HepG2 (cell line): ENCODE measurements around the gene SDK1. TPM values are rescaled to one million over a fixed set of nuclear protein-coding genes. Genes with fewer than 3 reads are reported as not detected.
A peak's percentile ranks its signal among the peaks of the same experiment; 100 is the strongest.

Source experiments
- ATAC-seq: fragments of 200-7000 bp; cut with Tn5 transposase; 3 replicates; pipeline ENCODE4 v1.9.1; 2020; ENCODE audit warnings: mild to moderate bottlenecking, moderate library complexity
- BruUV-seq: library from RNA; stranded (reverse); fragments of 400-500 nt; replicated peaks from 2 replicates; lab custom pipeline; 2021; lab: Mats Ljungman, UMichigan
- CTCF ChIA-PET: fragments of 300-600 bp; formaldehyde crosslinking; extraction: SDS; loops from one replicate; lab custom pipeline; 2021; ENCODE audit warnings: low total read pairs, inconsistent platforms, low intra/inter-chr PET ratio; lab: Yijun Ruan, JAX
- POLR2A ChIA-PET: fragments of 350-600 bp; sonication (Branson Sonifier 250); formaldehyde crosslinking; loops from one replicate; lab custom pipeline; 2020; ENCODE audit warnings: antibody characterized with exemption, inconsistent platforms; lab: Yijun Ruan, JAX
- DNase-seq: peaks from one replicate; pipeline ENCODE4 v3.0.0-alpha.2; 2015; ENCODE audit warnings: low spot score
- FAIRE-seq: peaks from 3 replicates; lab custom pipeline; 2011; peaks lifted over from hg19 to GRCh38; lab: Jason Lieb, UNC
- H2AFZ ChIP-seq: one replicate; pipeline ENCODE4 v1.6.1; 2011; ENCODE audit warnings: low read length, inconsistent platforms
- H3K27ac ChIP-seq: fragments of 300-600 bp; 3 replicates; pipeline ENCODE4 v1.8.0; 2011; ENCODE audit warnings: mixed run types, mild to moderate bottlenecking, mixed read lengths, low read length, inconsistent platforms; ENCODE audit not compliant: insufficient read depth; ENCODE audit errors: extremely low read length
- H3K27me3 ChIP-seq, 2 experiments: fragments of 200-600 bp in 1 of 2; 2 replicates in 1 of 2; 3 replicates in 1 of 2; pipeline versions ENCODE4 v1.6.0 to v1.8.0; 2011; ENCODE audit warnings: low read length in 2 of 2, mild to moderate bottlenecking in 2 of 2, moderate library complexity in 2 of 2, inconsistent platforms in 1 of 2; ENCODE audit not compliant: insufficient read depth in 2 of 2, control insufficient read depth in 1 of 2
- H3K36me3 ChIP-seq, 2 experiments: fragments of 200-600 bp in 1 of 2; replicated peaks in 1 of 2; 2 replicates in 1 of 2; 3 replicates in 1 of 2; pipeline versions ENCODE4 v1.5.1 to v1.8.0; 2011; ENCODE audit warnings: low read length in 2 of 2, inconsistent platforms in 1 of 2; ENCODE audit not compliant: insufficient read depth in 2 of 2, control insufficient read depth in 1 of 2
- H3K4me1 ChIP-seq: 2 replicates; pipeline ENCODE4 v1.5.1; 2012; ENCODE audit warnings: low read length, inconsistent platforms; ENCODE audit not compliant: insufficient read depth
- H3K4me2 ChIP-seq: 2 replicates; pipeline ENCODE4 v1.6.0; 2011; ENCODE audit warnings: low read depth, low read length, inconsistent platforms
- H3K4me3 ChIP-seq, 3 experiments: fragments of 200-600 bp in 1 of 3; sonication (generic), shearing (Covaris generic) in 1 of 3; replicated peaks in 1 of 3; 2 replicates each; pipeline ENCODE4 v1.5.1; 2011 to 2016; ENCODE audit warnings: low read length in 3 of 3, inconsistent platforms in 2 of 3, low read depth in 2 of 3, mild to moderate bottlenecking in 2 of 3, control low read depth in 1 of 3, mixed read lengths in 1 of 3; ENCODE audit not compliant: insufficient read depth in 1 of 3
- H3K79me2 ChIP-seq: one replicate; pipeline ENCODE4 v1.6.1; 2011; ENCODE audit warnings: low read length, inconsistent platforms; ENCODE audit not compliant: insufficient read depth
- H3K9ac ChIP-seq: 2 replicates; pipeline ENCODE4 v1.6.0; 2011; ENCODE audit warnings: mild to moderate bottlenecking, low read depth, low read length, inconsistent platforms; ENCODE audit not compliant: insufficient read depth
- H3K9me3 ChIP-seq: 2 replicates; pipeline ENCODE4 v1.5.1; 2012; ENCODE audit warnings: mild to moderate bottlenecking, low read length
- H4K20me1 ChIP-seq: 2 replicates; pipeline ENCODE4 v1.6.0; 2011; ENCODE audit warnings: inconsistent platforms, mild to moderate bottlenecking, low read length, moderate library complexity; ENCODE audit not compliant: insufficient read depth
- BORCS8-MEF2B ChIP-seq: sonication (generic); formaldehyde crosslinking; IDR thresholded peaks from 2 replicates; pipeline ENCODE4 v1.8.0; 2022; ENCODE audit warnings: mild to moderate bottlenecking, missing genetic modification reagents
- CEBPB ChIP-seq: IDR thresholded peaks from 2 replicates; pipeline ENCODE4 v1.6.1; 2011; ENCODE audit warnings: low read depth, low read length, improper control_type of control experiment, borderline replicate concordance
- REPIN1 ChIP-seq: sonication (generic); formaldehyde crosslinking; IDR thresholded peaks from 2 replicates; pipeline ENCODE4 v1.8.0; 2022; ENCODE audit warnings: missing genetic modification reagents, low read depth, mild to moderate bottlenecking, borderline replicate concordance
- ZBTB33 ChIP-seq: sonication (generic); formaldehyde crosslinking; IDR thresholded peaks from 2 replicates; pipeline ENCODE4 v1.4.0; 2020; ENCODE audit warnings: missing genetic modification reagents
- ZMAT3 ChIP-seq: sonication (generic); formaldehyde crosslinking; conservative IDR thresholded peaks from 2 replicates; pipeline ENCODE4 v1.7.0; 2021; ENCODE audit warnings: missing genetic modification reagents
- WGBS: methylation state at CpG from one replicate; pipeline ENCODE4 v1.1.6; 2017; ENCODE audit warnings: low lambda C conversion rate; 5-methylcytosine and 5-hydroxymethylcytosine counted together
- in situ Hi-C: cut with HindIII; loops from 2 replicates; pipeline ENCODE4 v1.10.0; 2017; ENCODE audit warnings: low pct_unique_long_range_greater_than_20kb; ENCODE audit not compliant: extremely low pct_ligation_motif_present
- intact Hi-C: fragments of 100-400 bp; cut with micrococcal nuclease; formaldehyde crosslinking; loops from one replicate; pipeline ENCODE4 v1.10.0; 2022; ENCODE audit not compliant: unreplicated experiment
- polyA plus RNA-seq, 8 experiments: library from polyadenylated mRNA; depleted of rRNA in 3 of 8; stranded (reverse) in 7 of 8; unstranded in 1 of 8; fragments of >200 nt; fragmentation: Illumina TruSeq in 4 of 8; extraction: Trizol in 4 of 8; gene quantifications; 2 replicates each; pipeline versions ENCODE4 v1.2.1 to v1.2.3, GENCODE V29; 2011 to 2016; ENCODE audit warnings: low read depth in 4 of 8, missing spikeins in 1 of 8, mixed read lengths in 1 of 8; ENCODE audit not compliant: insufficient read depth in 1 of 8
- total RNA-seq, 5 experiments: library from RNA; depleted of rRNA; stranded (reverse); fragments of >200 nt; fragmentation: Illumina TruSeq; extraction: Trizol; gene quantifications; 2 replicates each; pipeline ENCODE4 v1.2.3, GENCODE V29; 2016; ENCODE audit warnings: low read depth in 1 of 5
- TF ChIP-seq, protein P1 (sequence below): sonication (generic); formaldehyde crosslinking; IDR thresholded peaks from 2 replicates; pipeline ENCODE4 v1.8.0; 2022; ENCODE audit warnings: missing genetic modification reagents, mild to moderate bottlenecking, moderate library complexity, borderline replicate concordance

Gene SDK1
- total and polyA plus RNA-seq, 2 of the 13 experiments (the other 11 are each of a cell fraction or from before 2014, with no cell fraction given): 0.35 to 2.4 TPM

DNA sequence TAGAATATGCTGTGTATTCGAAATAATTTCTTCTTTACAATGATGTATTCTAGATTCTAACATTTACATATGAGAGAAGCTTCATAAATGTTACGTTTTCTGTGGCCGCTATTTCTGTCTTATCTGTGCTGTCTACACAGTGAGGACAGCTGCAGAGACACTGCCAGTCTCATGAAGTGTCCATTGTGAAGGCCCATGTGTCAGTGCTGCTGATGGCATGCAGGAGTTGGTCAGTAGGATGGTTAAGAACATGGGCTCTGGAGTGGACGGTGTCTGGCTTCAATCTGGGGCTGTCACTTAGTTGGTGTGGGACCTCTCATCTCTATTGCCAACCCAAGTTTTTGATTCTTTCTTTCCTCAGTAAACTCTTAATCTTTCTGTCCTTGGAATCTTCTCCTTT is 137.3 kb downstream of the SDK1 start (continued):
- TF ChIP-seq ZBTB33 (CRISPR knock-in tag) (no peak), BORCS8-MEF2B (no peak)

GRCh38 chr7:3439333-3440030 is 138.4 kb downstream of the SDK1 start:
- H4K20me1 ChIP-seq: no peaks in the 10 kb centered on the region
- H3K79me2 ChIP-seq: no peaks in the 10 kb centered on the region
- in situ Hi-C loops: no loop called here
- H3K36me3 ChIP-seq: no peaks in the 10 kb centered on the region
- WGBS: 84% methylated on average over 3 of the region's 3 CpGs
- H3K9me3 ChIP-seq: no peaks in the 10 kb centered on the region
- H3K27ac ChIP-seq: no peak overlapping the region
- TF ChIP-seq ZMAT3: no peak
- TF ChIP-seq REPIN1: no peak
- TF ChIP-seq, protein P1, sequence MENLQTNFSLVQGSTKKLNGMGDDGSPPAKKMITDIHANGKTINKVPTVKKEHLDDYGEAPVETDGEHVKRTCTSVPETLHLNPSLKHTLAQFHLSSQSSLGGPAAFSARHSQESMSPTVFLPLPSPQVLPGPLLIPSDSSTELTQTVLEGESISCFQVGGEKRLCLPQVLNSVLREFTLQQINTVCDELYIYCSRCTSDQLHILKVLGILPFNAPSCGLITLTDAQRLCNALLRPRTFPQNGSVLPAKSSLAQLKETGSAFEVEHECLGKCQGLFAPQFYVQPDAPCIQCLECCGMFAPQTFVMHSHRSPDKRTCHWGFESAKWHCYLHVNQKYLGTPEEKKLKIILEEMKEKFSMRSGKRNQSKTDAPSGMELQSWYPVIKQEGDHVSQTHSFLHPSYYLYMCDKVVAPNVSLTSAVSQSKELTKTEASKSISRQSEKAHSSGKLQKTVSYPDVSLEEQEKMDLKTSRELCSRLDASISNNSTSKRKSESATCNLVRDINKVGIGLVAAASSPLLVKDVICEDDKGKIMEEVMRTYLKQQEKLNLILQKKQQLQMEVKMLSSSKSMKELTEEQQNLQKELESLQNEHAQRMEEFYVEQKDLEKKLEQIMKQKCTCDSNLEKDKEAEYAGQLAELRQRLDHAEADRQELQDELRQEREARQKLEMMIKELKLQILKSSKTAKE (CRISPR knock-in tag): no peak
- TF ChIP-seq CEBPB: peak; percentile 39; the same call in 1 of the 2 replicates
- TF ChIP-seq, all 625 proteins: peak for 1
- DNase-seq (no peak), FAIRE-seq (no peak), ATAC-seq (no peak)
- Histone ChIP-seq H3K4me1 (no peaks in the 10 kb centered on the region), H3K4me3 (no peak overlapping the region), H3K27me3 (no peaks in the 10 kb centered on the region), H2AFZ (no peak overlapping the region), H3K9ac (no peak overlapping the region), H3K4me2 (no peak overlapping the region)
- intact Hi-C loops: no loop called here
- CTCF ChIA-PET: no interaction called here
- POLR2A ChIA-PET: no interaction called here
- no TSS peak for BruUV-seq
